SKM-1 treated with dmso at 0.1 percent for 144 hours (cell line): ENCODE data around the gene EPB41L3.
A peak's percentile ranks its signal among the peaks of the same experiment; 100 is the strongest.

Source experiments
- DNase-seq: peaks from one replicate; lab custom pipeline; 2025; ENCODE audit not compliant: unreplicated experiment; lab: John Stamatoyannopoulos, UW

EPB41L3 gene

DNA sequence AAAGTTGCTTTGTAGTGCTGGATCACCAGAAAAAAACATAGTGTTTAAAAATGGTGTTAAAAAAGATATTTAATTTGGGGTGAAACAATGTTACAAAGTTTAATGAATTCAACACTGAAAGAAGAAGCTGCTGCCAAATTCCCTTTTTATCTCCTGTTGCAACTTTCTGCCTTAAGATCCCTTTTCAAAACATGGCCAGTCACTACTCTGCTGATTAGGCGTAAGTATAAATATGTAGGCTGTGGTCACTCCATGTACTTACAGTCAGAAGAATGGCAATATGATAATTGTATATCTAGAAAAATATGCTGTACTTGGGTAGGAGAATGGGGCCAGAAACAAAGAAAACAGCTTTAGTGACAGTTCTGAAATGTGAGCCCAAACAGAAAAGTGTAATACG, 124.8 kb downstream of the EPB41L3 start:
- DNase-seq: no peak

DNA sequence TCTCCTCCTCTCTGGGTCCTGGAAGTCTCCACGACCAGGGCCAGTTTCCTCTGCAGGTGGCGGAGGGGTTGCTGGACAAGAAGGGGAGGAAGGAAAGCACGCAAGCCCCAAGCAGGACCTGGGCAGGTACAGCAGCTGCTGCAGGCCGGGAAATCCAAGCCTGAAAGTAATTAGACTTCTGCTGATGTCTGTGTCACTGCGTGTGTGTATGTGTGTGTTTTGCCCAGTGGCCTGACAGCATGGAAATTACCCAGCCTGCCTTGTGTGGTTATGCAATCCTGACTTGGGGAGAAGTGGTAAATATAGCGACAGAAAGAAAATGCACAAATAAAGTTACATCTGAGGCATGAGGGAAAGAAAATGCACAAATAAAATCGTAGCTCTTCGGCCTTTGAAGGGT, 126.5 kb downstream of the EPB41L3 start:
- DNase-seq: peak; percentile 53

DNA sequence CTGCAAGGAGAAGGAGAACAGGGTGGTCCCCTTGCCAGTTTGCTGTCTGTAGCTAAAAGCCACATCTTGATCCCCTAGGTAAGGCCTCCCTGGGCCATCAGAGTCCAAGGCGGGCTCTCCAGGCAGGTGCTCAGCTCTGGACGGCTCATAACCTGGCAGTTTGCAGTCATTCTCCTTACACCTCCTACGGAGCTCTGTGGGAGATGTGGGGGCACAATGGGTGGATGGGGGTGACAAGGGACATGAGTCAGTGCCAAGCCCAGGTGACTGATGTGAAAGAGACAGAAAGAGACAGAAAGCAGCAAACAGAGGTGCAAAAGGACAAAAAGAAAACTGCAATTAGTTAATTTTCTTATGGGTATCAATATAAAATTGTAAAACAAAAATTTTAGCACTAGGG, 127.7 kb downstream of the EPB41L3 start:
- DNase-seq: no peak

DNA sequence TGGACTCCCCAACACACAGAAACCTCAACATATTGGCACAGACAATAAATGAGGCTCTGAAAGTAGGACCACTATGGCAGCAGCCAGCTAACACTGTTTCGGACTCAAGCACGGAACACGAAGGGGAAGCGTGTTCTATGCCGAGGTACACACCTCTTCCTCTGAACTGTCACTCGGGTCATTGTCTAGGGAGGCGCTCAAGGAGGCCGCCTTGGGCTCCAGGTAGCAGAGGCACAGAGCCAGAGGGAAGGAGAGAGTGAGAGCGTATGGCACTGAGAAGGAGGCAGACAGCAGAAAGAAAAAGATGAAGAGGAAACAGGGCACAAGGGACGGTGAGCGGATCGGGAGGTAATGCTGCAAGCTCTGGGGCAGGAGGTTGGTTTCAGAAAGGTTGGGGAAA, 128.1 kb downstream of the EPB41L3 start:
- DNase-seq: no peak

DNA sequence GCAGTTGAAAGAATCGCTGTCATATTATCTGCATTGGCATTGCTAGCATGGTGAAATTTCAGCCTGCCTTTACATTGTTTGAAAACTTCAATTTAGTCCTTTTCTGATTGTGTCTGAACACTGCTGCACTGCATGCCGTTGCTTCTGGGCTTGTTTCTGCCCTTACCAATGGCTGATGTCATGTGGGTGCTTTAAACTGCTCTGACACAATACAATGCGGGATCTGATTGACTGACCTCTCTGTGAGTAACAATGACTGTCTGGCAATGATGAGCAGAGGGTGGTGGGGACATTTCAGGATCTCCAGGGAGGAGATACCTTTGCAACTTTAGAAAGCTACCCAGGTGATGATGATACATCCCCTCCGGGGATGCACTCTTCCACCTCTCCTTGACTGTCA, 128.8 kb downstream of the EPB41L3 start:
- DNase-seq: no peak

DNA sequence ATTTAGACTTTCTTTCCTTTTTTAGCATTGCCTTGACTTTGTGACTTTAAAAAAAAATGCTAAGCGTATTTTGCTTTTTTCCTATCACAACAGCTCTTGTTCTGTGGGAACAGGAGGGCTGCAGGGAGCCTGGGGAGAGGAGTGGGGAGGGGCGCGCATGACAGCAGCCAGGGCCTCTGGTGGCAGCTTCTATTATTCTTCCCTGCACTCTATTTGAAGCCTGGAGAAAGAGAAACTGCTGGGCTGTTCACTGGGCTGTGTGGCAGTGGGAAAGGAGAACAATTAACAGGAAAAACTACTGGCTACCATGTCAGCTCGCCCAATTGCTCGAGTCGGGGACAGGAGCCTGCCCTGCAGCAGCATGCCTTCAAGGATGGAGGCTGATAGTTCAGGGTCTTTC, 129.3 kb downstream of the EPB41L3 start:
- DNase-seq: no peak

DNA sequence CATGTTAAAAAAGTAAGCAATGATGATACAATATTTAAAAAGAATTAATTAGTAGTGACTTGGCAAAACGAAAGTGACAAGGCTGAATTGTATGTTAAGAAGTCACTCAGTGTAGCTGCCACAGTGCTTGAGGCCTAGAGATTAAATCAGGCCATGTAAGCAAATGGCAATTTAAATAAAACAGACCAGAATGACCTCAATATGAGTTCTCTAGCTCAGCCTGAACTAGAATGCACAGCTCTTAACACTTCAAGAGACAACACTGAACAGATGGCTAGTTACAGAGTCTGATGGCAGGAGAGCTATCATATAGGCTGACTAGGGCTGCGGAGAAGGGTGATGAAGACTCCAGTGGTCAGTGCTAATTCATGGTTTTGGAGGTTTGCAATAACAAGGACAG, 130.3 kb downstream of the EPB41L3 start:
- no peak for DNase-seq

DNA sequence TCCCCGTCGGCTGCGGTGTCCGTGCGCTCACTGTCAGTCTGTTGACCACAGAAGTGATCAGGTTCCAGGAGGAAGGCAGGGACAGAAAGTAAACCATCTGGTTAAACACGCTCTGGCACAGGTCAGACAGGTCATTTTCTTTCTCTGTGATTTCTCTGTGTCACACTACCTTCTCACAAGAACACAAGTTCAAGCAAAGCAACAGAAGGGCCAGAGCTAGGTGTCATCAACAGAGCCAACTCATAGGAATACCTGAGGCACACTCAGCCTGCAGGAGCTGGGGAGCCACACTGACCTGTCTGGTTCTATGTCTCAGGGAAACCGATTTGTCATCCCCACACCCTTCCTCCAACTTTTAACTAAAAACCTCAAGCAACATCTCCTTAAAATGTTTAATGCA, 133.2 kb downstream of the EPB41L3 start:
- DNase-seq: no peak

DNA sequence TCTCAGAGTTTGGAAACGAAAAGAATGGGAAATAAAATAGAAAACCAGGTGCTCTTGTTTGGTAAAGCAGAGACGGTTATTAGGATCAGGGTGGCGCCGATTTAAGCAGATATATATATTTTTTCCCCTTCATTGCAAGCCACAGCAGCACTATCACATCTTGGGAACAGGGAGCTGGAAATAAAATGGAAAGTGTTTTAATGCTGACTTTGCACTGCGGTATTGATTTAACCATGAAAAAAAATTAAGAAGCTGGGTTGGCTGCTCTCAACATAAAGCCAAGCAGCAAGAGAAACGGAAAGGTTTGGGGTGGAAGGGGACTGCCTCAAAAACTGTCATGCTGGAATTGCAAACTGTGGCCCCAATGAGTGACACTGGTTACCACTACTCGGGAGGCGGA, 145.5 kb downstream of the EPB41L3 start:
- DNase-seq: no peak

DNA sequence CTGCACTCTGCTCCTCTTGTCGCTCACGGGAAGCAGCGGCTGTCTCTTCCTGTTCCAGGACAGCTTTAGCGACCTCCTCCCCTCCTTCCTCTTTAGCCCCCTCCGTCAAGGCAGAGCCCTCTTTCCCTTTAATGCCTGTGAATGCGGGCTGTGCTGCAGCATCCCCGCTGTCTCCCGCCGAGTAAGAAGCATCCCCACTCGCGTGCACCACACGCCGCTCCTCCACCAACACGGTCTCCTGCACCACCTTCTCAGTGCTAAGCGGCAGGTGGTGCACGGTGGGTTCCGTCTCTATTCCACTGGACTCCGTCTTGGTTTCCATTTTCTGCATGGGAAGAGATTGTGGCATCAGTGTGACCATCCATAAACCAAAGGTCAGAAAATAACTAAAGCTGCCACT, 146.7 kb downstream of the EPB41L3 start:
- no peak for DNase-seq

DNA sequence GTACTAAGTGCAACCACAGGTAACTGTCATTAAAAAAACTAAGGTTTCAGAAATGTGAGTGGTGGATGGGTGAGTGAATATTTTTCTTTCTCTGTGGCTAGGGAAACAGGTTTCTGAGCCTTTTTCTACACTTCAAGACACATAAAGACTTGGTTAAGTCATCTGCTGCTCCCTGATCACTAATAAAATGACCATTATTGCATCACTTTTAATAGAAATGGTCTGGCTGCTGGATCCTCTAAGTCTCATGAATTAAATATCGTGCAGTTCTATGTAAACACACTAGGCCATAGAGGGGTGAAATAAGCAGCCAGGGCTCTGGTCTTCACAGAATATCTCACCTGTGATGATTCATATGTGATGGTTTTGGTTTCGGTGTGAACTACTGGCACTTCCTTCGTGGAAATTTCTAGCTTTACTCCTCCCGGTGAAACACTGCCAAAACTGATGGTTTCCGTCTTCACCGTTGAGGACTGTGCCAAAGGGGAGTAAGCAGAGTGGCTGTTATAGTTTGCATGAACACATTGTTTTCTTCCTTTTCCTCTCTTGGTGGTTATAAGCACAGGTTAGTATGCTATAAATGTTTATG, 147.8 kb downstream of the EPB41L3 start:
- DNase-seq: no peak

DNA sequence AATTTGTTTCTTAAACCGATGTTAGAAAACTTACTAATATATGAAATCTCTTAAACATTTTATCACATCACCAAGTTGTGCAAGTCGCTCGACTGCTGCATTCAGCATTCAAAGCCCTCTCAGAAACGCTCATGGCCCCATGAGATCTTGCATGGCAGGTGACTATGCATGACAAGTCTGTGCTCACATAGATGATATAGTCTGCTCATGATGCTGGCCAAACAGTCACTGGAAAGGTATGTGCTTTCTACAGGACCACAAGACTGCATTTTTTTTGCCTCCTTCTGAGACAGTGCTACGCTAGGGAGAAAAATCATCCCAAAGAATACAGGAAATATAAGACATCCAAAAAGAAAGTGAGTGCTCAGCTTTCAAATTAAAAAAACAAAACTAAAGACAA, 150.0 kb downstream of the EPB41L3 start:
- DNase-seq: no peak

DNA sequence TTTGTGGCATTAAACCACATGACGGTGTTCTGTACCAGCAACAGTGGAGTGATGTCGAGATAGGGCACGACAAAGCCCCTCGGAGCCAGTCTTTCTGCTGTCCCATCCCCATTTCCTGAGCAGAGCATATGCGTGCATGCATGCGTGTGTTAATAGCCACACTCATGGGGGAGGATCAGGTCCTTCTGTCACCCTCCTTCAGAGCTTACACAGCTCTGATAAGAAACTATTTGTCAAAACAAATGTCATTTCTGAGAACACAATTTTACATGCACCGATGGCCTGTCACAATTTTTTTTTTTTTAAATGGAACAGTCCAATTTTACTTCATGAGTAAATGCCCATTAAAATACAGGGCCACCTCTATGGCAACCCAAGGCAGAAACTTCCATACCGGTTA, 152.4 kb downstream of the EPB41L3 start:
- DNase-seq: no peak

DNA sequence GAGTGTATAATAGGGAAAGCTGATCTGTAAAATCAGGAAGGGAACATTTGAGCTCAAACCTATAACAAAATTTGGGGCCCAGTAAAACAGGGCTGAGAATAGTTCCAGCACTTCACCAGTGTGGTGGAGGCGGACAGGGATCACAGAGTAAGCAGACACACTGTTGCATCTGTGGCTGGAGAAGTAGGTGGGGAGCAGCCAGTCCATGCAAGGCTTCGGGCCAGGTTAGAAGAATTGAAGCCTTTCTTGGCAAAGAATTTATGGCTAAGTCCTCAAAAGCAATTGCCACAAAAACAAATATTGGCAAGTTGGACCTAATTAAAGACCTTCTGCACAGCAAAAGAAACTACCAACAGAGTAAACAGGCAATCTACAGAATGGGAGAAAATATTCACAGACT, 154.4 kb downstream of the EPB41L3 start:
- no peak for DNase-seq

DNA sequence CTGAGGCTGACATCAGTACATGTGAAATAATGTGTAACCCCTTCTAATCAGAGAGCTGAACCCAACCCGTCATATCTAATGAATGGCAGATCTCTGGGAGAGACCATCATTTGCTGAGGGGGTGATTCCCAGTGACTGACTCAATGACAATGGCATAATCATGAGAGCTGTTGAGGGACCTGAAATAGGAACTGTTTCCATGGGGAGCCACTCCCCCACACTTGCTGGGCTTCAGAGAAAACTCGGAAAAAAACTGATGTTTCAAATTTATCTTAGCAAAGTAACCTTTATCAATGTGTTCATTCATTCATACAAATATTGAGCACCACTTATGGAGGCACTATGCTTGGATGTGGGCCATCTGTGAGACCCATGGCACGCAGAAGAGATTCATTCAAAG, 154.9 kb downstream of the EPB41L3 start:
- no peak for DNase-seq

DNA sequence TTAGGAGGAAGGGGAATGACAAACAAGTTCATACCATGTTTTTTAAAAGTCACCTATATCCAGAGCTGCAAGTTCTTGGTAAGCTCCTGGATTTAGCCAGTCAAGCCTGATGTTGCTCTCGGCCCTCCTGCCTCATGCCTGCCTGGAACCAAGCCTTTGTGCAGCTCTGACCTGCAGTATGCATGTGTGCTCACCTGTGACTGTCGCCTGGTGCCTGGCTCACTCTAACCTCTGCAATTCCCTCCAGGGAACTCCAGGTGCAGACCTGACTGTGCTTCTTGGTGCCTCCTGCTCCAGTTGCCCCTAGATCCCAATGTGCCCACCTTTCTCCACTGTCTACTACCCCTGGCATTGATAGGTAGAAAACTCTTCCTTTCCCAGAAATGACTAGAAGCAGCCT, 163.2 kb downstream of the EPB41L3 start:
- no peak for DNase-seq

DNA sequence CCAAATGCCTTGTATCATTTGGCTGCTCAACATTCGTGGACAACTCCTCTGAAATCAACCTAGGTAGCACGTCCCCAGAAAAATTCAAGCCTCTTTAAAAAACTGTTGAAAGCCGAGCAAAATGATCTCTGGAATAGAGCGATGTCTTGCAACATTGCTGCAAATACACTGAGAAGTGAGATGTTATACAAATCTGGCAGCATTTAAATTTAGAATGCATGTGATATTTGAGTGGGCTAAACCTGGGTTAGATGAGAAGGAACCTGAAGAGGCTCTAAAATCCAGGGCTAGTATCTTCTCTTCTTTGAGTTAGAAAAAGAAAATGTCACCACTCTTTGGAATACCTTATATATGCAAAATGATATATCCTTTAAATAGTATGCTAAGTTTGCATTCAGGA, 166.8 kb downstream of the EPB41L3 start:
- no peak for DNase-seq

DNA sequence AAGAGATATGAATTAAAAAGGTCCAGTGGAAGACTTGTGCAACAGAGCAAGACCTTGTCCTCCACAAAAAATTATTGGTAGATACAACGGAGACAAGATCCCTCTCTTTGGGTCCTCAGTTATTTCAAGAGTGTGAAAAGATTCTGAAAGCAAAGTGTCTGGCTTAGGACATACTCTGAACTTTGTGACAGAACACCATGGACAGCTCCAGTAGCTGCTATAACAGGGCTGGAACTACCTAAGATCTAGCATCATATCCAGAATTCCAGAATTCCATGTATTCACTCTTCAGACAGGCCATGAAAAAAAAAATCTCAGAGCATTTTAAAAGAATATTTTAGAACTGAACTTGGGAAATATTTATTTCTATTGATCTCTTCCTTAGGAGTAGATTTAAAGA, 173.5 kb downstream of the EPB41L3 start:
- DNase-seq: no peak

DNA sequence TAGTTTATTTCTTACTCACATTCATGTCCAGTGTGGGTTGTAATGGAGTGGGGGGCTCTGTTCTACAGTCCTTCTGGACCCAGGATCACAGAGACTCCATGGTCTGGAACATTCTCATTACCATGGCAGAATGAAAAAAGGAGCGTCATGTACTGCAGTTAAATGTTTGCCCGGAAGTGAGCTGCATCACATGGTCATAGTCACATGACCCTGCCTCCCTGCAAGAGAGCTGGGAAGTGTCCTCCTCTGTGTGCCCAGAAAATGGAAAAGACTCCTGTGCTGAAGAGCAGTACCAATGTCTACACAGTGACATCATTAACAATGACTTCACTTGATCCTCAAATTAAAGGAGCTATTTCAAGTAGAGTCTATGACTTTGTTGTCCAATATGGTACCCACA, 174.3 kb downstream of the EPB41L3 start:
- no peak for DNase-seq

DNA sequence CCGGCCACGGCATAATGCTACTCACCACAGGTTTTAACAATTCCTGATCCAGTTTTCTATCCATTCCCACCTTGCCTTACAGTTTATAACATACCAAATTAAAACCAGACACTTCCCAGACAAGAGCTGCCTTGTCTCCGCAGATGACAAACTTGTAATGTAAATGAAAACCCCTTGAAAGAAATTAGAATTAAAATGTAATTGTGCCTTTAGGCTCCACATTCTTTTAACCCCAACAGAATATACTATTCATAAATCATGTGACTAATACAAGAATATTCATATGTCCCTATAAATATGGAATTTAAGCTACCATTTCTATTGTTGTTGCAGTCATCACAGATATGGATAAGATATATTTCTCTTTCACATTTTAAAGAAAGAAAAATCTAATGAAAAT, 178.4 kb downstream of the EPB41L3 start:
- DNase-seq: no peak

DNA sequence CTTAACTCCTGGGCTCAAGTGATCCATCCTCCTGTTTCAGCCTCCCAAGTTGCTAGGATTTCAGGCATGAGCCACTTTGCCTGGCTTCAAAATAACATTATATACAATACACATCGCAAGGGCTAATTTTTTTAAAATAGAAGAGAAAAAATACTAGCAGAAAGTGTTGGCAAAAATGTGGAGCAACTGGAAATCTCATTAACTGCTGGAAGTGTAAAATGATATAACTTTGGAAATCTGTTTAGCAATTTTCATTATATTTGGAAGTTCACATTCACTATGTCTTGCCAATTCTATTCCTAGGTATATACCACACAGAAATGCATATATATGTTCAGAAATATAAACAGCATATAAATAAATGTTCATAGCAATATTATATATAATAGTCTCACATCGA, 193.2 kb downstream of the EPB41L3 start:
- no peak for DNase-seq
